ENCODE results near the gene SLC25A25.

The SLC25A25 gene

GRCh38 chr9:128077847-128078503 lies 9.9 kb downstream of the SLC25A25 start:
- no peak overlapping the region for H3K9ac ChIP-seq (ENCODE audit: low read length)
- no peaks in the 10 kb centered on the region for H3K9me3 ChIP-seq (ENCODE audit: control insufficient read depth, insufficient read depth, low read depth, low read length)
- H3K27me3 ChIP-seq (ENCODE audit: control insufficient read depth, insufficient read depth, low read length): no peaks in the 10 kb centered on the region
- peaks cover 26% of the 10 kb centered on the region for H3K4me1 ChIP-seq (ENCODE audit: control insufficient read depth, insufficient read depth, low read length)
- no peak overlapping the region for H3K4me3 ChIP-seq (ENCODE audit: low read depth, low read length)
- peak overlapping the region; percentile 66; the same call in 1 of the 2 replicates for H3K27ac ChIP-seq (ENCODE audit: low read depth, low read length)
- no peaks in the 10 kb centered on the region; the same call in 1 of the 2 replicates for H3K36me3 ChIP-seq (ENCODE audit: control insufficient read depth, insufficient read depth, low read length)

GRCh38 chr9:128078504-128079434 lies 10.7 kb downstream of the SLC25A25 start:
- no peak overlapping the region for H3K4me3 ChIP-seq (ENCODE audit: low read depth, low read length)
- H3K27me3 ChIP-seq (ENCODE audit: control insufficient read depth, insufficient read depth, low read length): no peaks in the 10 kb centered on the region
- peak overlapping the region; percentile 66; the same call in 1 of the 2 replicates for H3K27ac ChIP-seq (ENCODE audit: low read depth, low read length)
- H3K9me3 ChIP-seq (ENCODE audit: control insufficient read depth, insufficient read depth, low read depth, low read length): no peaks in the 10 kb centered on the region
- H3K9ac ChIP-seq (ENCODE audit: low read length): peak overlapping the region; percentile 11
- peaks cover 25% of the 10 kb centered on the region for H3K4me1 ChIP-seq (ENCODE audit: control insufficient read depth, insufficient read depth, low read length)
- no peaks in the 10 kb centered on the region; the same call in 1 of the 2 replicates for H3K36me3 ChIP-seq (ENCODE audit: control insufficient read depth, insufficient read depth, low read length)

DNA sequence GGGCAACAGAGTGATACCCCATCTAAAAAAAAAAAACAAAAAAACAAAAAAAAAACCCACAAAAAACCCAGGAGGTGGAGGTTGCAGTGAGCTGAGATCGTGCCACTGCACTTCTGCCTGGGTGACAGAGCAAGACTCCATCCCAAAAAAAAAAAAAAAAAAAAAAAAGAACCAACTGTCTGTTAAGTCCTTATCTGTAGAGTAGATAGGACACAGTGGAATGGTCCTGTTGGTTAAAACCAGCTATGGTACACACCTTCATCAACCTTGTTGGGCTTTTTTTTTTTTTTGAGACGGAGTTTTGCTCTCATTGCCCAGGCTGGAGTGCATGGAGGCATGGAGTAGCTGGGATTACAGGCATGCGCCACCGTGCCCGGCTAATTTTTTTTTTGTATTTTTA lies 12.2 kb downstream of the SLC25A25 start:
- Histone ChIP-seq H3K4me1 (ENCODE audit: control insufficient read depth, insufficient read depth, low read length) (peaks cover 25% of the 10 kb centered on the region), H3K9me3 (ENCODE audit: control insufficient read depth, insufficient read depth, low read depth, low read length) (no peaks in the 10 kb centered on the region), H3K4me3 (ENCODE audit: low read depth, low read length) (no peak overlapping the region), H3K27ac (ENCODE audit: low read depth, low read length) (no peak overlapping the region), H3K9ac (ENCODE audit: low read length) (no peak overlapping the region), H3K27me3 (ENCODE audit: control insufficient read depth, insufficient read depth, low read length) (no peaks in the 10 kb centered on the region), H3K36me3 (ENCODE audit: control insufficient read depth, insufficient read depth, low read length) (no peaks in the 10 kb centered on the region; the same call in 1 of the 2 replicates)

GRCh38 chr9:128081056-128081455 lies 13.0 kb downstream of the SLC25A25 start:
- no peak overlapping the region for H3K4me3 ChIP-seq (ENCODE audit: low read depth, low read length)
- H3K4me1 ChIP-seq (ENCODE audit: control insufficient read depth, insufficient read depth, low read length): peaks cover 25% of the 10 kb centered on the region
- H3K27ac ChIP-seq (ENCODE audit: low read depth, low read length): 0 out of 2 replicates have a peak overlapping the region, but pooled peaks have one; percentile 8
- no peak overlapping the region for H3K9ac ChIP-seq (ENCODE audit: low read length)
- H3K36me3 ChIP-seq (ENCODE audit: control insufficient read depth, insufficient read depth, low read length): no peaks in the 10 kb centered on the region; the same call in 1 of the 2 replicates
- no peaks in the 10 kb centered on the region for H3K27me3 ChIP-seq (ENCODE audit: control insufficient read depth, insufficient read depth, low read length)
- no peaks in the 10 kb centered on the region for H3K9me3 ChIP-seq (ENCODE audit: control insufficient read depth, insufficient read depth, low read depth, low read length)

DNA sequence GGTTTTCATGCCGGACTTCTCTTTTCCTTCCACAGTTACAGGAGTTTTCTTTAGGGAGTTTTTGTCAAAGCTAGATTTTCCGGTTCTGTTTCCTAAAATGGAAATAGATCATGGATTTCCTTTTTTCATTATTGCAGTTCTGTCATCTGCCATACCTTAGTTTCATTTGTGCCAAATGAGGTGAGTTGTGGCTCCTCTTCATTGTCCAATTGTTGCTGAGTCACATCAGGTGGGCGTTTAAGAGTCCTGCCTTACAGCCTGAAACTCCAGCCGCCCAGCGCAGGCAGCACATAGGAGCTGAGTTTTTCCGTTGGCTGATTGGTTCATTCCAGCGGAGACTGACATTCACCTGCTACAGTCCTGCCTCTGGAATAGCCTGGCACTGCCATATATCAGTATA lies 14.1 kb downstream of the SLC25A25 start:
- H3K27me3 ChIP-seq (ENCODE audit: control insufficient read depth, insufficient read depth, low read length): no peaks in the 10 kb centered on the region
- peak overlapping the region; percentile 48; the same call in 1 of the 2 replicates for H3K27ac ChIP-seq (ENCODE audit: low read depth, low read length)
- no peaks in the 10 kb centered on the region for H3K9me3 ChIP-seq (ENCODE audit: control insufficient read depth, insufficient read depth, low read depth, low read length)
- H3K4me1 ChIP-seq (ENCODE audit: control insufficient read depth, insufficient read depth, low read length): peaks cover 25% of the 10 kb centered on the region
- H3K36me3 ChIP-seq (ENCODE audit: control insufficient read depth, insufficient read depth, low read length): no peaks in the 10 kb centered on the region
- no peak overlapping the region for H3K4me3 ChIP-seq (ENCODE audit: low read depth, low read length)
- H3K9ac ChIP-seq (ENCODE audit: low read length): no peak overlapping the region

DNA sequence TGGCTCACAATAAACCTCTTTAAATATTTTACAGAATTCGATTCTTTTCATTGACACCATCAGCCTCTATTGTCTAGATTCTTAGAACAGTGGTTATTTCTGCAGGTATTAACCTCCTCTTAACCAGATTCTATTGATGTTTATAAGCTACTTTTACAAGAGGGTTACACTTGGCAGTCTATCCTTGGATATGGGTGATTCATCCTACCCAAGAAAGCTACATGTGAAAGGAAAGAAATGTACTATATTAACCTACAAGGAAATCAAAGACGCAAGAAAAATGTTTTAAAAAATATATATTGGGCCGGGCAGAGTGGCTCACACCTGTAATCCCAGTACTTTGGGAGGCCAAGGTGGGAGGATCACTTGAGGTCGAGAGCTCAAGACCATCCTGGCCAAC lies 16.7 kb downstream of the SLC25A25 start:
- Histone ChIP-seq H3K36me3 (ENCODE audit: control insufficient read depth, insufficient read depth, low read length) (no peaks in the 10 kb centered on the region), H3K27me3 (ENCODE audit: control insufficient read depth, insufficient read depth, low read length) (no peaks in the 10 kb centered on the region), H3K4me1 (ENCODE audit: control insufficient read depth, insufficient read depth, low read length) (peaks cover 11% of the 10 kb centered on the region; the same call in 1 of the 2 replicates), H3K27ac (ENCODE audit: low read depth, low read length) (no peak overlapping the region), H3K9me3 (ENCODE audit: control insufficient read depth, insufficient read depth, low read depth, low read length) (no peaks in the 10 kb centered on the region), H3K4me3 (ENCODE audit: low read depth, low read length) (no peak overlapping the region), H3K9ac (ENCODE audit: low read length) (no peak overlapping the region)

- no peak overlapping the region for H3K9ac ChIP-seq (ENCODE audit: low read length)
- H3K4me1 ChIP-seq (ENCODE audit: control insufficient read depth, insufficient read depth, low read length): peaks cover 10% of the 10 kb centered on the region; the same call in 1 of the 2 replicates
- no peaks in the 10 kb centered on the region for H3K36me3 ChIP-seq (ENCODE audit: control insufficient read depth, insufficient read depth, low read length)
- H3K4me3 ChIP-seq (ENCODE audit: low read depth, low read length): no peak overlapping the region
- no peaks in the 10 kb centered on the region for H3K9me3 ChIP-seq (ENCODE audit: control insufficient read depth, insufficient read depth, low read depth, low read length)
- no peak overlapping the region for H3K27ac ChIP-seq (ENCODE audit: low read depth, low read length)
- H3K27me3 ChIP-seq (ENCODE audit: control insufficient read depth, insufficient read depth, low read length): no peaks in the 10 kb centered on the region
Observed at GRCh38 chr9:128085943-128086342, 17.9 kb downstream of the SLC25A25 start.

- H3K4me3 ChIP-seq (ENCODE audit: low read depth, low read length): no peak overlapping the region
- no peaks in the 10 kb centered on the region for H3K36me3 ChIP-seq (ENCODE audit: control insufficient read depth, insufficient read depth, low read length)
- peaks cover 3% of the 10 kb centered on the region; the same call in 1 of the 2 replicates for H3K4me1 ChIP-seq (ENCODE audit: control insufficient read depth, insufficient read depth, low read length)
- no peak overlapping the region for H3K9ac ChIP-seq (ENCODE audit: low read length)
- no peaks in the 10 kb centered on the region for H3K9me3 ChIP-seq (ENCODE audit: control insufficient read depth, insufficient read depth, low read depth, low read length)
- no peaks in the 10 kb centered on the region for H3K27me3 ChIP-seq (ENCODE audit: control insufficient read depth, insufficient read depth, low read length)
- H3K27ac ChIP-seq (ENCODE audit: low read depth, low read length): no peak overlapping the region
Observed at GRCh38 chr9:128087262-128087661, 19.2 kb downstream of the SLC25A25 start.

- Histone ChIP-seq H3K27me3 (ENCODE audit: control insufficient read depth, insufficient read depth, low read length) (no peaks in the 10 kb centered on the region), H3K36me3 (ENCODE audit: control insufficient read depth, insufficient read depth, low read length) (no peaks in the 10 kb centered on the region), H3K9me3 (ENCODE audit: control insufficient read depth, insufficient read depth, low read depth, low read length) (no peaks in the 10 kb centered on the region), H3K27ac (ENCODE audit: low read depth, low read length) (no peak overlapping the region), H3K9ac (ENCODE audit: low read length) (no peak overlapping the region), H3K4me3 (ENCODE audit: low read depth, low read length) (no peak overlapping the region), H3K4me1 (ENCODE audit: control insufficient read depth, insufficient read depth, low read length) (peaks cover 3% of the 10 kb centered on the region; the same call in 1 of the 2 replicates)
Observed at GRCh38 chr9:128088253-128088945, 20.4 kb downstream of the SLC25A25 start.

GRCh38 chr9:128089299-128089698 lies 21.3 kb downstream of the SLC25A25 start:
- H3K4me3 ChIP-seq (ENCODE audit: low read depth, low read length): no peak overlapping the region
- no peaks in the 10 kb centered on the region for H3K27me3 ChIP-seq (ENCODE audit: control insufficient read depth, insufficient read depth, low read length)
- no peak overlapping the region for H3K9ac ChIP-seq (ENCODE audit: low read length)
- H3K36me3 ChIP-seq (ENCODE audit: control insufficient read depth, insufficient read depth, low read length): no peaks in the 10 kb centered on the region
- H3K4me1 ChIP-seq (ENCODE audit: control insufficient read depth, insufficient read depth, low read length): peaks cover 3% of the 10 kb centered on the region; the same call in 1 of the 2 replicates
- H3K9me3 ChIP-seq (ENCODE audit: control insufficient read depth, insufficient read depth, low read depth, low read length): no peaks in the 10 kb centered on the region
- no peak overlapping the region for H3K27ac ChIP-seq (ENCODE audit: low read depth, low read length)

Data from HUES6 (cell line).